Retinal pigment epithelial cell (primary cell): ENCODE measurements around the gene RNF130.
"Not testable (repeated sequence)": the region's sequence is repeated elsewhere in the genome, so short reads cannot be mapped to it uniquely, and the experiment has no call there.

Experiments used
- DNase-seq: peaks from one replicate; pipeline ENCODE4 v3.0.0-alpha.2; 2010; ENCODE audit warnings: low read depth
- H3K4me3 ChIP-seq: 2 replicates; pipeline ENCODE4 v1.5.1; 2011; ENCODE audit warnings: mild to moderate bottlenecking, low read length, control low read depth, moderate library complexity
- TF ChIP-seq, protein P1 (sequence below): conservative IDR thresholded peaks from 2 replicates; pipeline ENCODE4 v1.5.1; 2011; ENCODE audit warnings: low read depth, low read length, control low read depth, inconsistent platforms

RNF130 gene

DNA sequence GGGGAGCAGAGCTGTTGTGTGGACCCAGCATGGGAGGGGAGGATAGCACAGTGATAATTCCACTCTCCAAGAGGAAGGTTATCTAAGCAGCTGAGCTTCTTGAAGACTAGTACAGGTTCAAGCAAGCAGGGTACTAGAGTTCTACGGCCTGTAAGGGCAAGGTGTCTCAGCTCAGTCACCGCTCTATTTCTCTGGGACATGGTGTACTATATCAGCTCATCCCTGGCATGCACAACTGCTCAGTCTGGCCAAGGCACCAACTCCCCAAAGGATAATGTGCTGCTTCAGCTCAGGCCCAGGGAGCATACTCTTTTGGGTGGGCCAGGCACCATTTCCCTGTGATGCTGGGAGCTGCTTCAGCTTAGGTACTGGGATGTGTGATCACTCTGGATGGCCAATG, 69.8 kb downstream of the RNF130 start:
- TF ChIP-seq, protein P1, sequence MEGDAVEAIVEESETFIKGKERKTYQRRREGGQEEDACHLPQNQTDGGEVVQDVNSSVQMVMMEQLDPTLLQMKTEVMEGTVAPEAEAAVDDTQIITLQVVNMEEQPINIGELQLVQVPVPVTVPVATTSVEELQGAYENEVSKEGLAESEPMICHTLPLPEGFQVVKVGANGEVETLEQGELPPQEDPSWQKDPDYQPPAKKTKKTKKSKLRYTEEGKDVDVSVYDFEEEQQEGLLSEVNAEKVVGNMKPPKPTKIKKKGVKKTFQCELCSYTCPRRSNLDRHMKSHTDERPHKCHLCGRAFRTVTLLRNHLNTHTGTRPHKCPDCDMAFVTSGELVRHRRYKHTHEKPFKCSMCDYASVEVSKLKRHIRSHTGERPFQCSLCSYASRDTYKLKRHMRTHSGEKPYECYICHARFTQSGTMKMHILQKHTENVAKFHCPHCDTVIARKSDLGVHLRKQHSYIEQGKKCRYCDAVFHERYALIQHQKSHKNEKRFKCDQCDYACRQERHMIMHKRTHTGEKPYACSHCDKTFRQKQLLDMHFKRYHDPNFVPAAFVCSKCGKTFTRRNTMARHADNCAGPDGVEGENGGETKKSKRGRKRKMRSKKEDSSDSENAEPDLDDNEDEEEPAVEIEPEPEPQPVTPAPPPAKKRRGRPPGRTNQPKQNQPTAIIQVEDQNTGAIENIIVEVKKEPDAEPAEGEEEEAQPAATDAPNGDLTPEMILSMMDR: no peak

DNA sequence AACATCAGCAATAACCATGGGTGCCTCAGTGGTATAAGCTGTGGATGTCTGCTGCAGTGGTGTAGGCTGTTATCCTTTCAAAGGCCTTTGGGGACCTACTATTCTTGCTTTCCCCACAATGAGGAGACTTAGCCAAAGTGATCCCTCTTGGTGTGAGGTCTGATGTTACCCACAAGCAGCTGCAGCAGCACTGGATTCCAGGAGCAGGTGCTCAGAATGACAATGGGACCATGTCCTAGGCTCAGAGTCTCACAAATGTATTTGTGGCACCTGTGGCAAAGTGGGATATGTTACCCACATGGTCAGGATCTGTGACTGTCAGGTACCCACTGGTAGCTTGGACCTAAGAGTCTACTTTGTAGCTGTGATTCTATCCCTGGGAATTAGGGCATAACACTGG, 70.4 kb downstream of the RNF130 start:
- no peak overlapping the region for H3K4me3 ChIP-seq
- TF ChIP-seq, protein P1: no peak
- no peak for DNase-seq

More for the DNA sequence above, 69.8 kb downstream of the RNF130 start:
- H3K4me3 ChIP-seq: no peak overlapping the region
- DNase-seq: no peak

DNA sequence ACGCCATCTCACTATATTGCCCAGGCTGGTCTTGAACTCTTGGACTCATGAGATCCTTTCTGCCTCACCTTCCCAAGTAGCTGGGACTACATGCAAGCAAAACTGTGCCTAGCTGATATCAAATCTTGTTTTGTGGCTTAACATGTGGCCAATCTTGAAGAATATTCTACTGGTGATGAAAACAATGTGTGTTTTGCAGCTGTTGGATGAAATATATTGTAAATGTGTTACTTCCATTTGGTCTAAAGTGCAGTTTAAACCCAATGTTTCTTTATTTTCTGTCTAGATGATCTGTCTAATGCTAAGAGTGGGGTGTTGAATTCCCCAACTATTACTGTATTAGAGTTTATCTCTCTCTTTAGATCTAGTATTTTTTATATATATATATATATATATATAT, 73.1 kb downstream of the RNF130 start:
- no peak overlapping the region for H3K4me3 ChIP-seq
- TF ChIP-seq, protein P1: no peak
- DNase-seq: no peak

DNA sequence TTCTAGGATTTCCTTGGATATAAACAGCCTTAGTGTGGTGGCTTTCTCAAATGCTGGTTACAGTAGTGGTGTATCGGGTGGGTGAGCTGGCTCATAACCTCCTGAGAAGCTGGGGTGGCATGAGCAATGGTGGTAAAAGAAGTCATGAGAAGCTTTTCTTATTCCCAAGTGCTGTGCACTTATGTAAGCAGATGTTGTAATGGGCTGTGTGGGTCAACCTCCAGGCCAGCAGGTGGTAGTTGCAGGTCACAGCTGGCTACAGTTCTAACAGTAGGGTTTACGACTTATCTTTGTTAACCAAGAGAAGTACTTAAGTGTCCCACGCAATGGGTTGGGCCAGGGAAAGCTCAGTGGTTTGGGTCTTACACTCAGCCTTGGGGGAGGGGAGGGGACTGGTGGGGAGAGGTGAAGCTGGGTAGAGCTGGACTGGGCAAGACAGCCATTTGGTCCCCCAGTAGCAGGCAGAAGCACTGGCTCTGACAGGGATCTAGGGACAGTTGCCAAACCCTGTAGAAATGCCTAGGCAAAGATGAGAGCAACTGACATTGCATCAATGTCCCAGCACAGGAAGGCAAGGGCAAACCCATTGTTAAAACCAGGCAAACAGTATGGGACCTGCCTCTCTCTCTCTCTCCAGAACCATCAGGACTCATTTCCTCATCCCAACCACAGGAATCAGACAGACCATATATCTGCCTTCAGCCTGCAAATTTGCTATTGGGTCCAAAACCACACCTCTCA, 76.8 kb downstream of the RNF130 start:
- TF ChIP-seq, protein P1: no peak
- H3K4me3 ChIP-seq: no peak overlapping the region
- no peak for DNase-seq

DNA sequence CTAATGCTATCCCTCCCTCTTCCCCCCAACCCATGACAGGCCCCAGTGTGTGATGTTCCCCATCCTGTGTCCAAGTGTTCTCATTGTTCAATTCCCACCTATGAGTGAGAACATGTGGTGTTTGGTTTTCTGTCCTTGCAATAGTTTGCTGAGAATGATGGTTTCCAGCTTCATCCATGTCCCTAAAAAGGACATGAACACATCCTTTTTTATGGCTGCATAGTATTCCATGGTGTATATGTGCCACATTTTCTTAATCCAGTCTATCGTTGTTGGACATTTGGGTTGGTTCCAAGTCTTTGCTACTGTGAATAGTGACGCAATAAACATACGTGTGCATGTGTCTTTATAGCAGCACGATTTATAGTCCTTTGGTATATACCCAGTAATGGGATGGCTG, 78.7 kb downstream of the RNF130 start:
- not testable (repeated sequence) for DNase-seq, H3K4me3 ChIP-seq

DNA sequence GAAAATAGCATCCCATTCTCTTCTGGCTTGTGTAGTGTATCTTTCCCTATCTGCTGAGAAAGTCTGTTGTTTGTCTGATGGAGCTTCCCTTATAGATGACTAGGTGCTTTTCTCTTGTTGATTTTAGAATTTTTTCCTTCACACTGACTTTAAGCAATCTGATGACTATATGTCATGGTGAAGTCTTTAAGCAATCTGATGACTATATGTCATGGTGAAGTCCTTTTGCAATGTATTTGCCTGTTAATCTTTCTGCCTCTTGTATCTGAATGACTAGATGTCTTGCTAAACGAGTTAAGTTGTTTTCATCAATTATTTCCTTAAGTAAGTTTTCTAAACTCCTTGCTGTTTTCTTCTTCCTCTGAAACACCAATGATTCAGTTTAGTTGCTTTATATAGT, 80.5 kb downstream of the RNF130 start:
- TF ChIP-seq, protein P1: no peak
- no peak for DNase-seq
- no peak overlapping the region for H3K4me3 ChIP-seq

DNA sequence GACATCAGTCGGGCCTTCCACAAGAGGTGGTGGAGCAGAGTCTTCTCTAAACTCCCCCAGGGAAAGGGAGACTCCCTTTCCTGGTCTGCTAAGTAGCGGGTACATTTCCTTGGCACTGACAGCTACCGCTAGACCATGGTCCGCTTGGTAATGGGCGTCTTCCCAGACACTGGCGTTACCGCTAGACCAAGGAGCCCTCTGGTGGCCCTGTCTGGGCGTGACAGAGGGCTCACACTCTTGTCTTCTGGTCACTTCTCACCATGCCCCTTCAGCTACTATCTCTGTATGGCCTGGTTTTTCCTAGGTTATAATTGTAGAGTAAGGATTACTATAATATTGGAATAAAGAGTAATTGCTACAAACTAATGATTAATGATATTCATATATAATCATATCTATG, 81.0 kb downstream of the RNF130 start:
- not testable (repeated sequence) for H3K4me3 ChIP-seq, DNase-seq

DNA sequence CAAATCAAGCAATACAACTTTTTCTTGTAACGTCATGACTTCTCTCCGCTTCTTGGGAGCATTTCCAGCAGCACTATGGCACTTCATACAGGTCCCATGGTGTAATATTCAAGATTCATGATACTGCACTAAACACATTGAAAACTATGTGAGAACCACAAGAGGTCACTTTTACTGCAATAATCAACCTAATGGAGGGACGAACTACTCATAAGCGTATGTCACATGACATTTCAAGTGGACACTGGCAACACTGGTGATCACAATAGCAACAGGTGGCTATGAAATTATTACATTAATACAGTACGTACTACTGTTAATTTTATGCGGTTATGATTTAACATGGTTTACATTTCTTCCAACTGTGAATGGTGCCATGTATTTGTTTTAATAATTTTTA, 85.2 kb downstream of the RNF130 start:
- no peak overlapping the region for H3K4me3 ChIP-seq
- DNase-seq: no peak
- TF ChIP-seq, protein P1: no peak
